ENCODE data around the gene DHRSX. TPM values are rescaled to one million over a fixed set of nuclear protein-coding genes. Genes with fewer than 3 reads are reported as not detected.
"Not testable (repeated sequence)": the region's sequence is repeated elsewhere in the genome, so short reads cannot be mapped to it uniquely, and the experiment has no call there.

The DHRSX gene
- total RNA-seq, 2 donors from 2014 or later, result 19.9 to 21.9 TPM

DNA sequence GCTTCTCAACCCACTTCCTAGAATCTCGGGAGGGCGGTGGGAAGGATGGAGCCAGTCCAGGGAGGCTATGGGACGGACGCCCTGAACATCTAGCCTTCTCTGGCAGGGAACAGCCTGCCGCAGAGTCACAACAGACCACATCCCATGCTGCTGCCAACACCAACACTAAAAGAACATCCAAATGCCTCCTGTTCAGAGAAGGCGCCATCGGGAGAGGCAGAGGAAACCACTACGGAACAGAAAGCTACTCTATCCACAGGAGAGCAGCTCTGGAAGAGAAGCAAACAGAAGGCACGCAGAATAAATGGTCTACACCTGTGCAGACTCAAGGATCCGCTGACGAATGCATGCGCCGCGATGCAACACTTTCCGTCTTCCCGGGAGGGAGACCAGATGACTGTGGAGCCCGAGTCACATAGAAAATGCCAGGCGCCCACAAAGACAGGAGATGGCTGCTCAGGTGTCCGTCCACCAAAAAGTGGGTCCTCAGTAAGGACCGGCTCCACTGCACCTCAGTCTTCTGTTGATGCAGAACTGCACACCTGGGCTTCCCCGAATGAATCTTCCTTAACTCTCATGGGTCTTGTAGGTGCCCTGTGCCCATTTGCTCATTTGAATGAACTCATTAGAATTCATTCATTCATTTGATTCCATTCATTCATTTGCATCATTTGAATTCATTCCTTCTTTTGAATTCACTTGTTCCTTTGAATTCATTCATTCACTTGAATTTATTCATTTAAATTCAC lies 217.5 kb downstream of the DHRSX start:
- TF ChIP-seq, protein P1, sequence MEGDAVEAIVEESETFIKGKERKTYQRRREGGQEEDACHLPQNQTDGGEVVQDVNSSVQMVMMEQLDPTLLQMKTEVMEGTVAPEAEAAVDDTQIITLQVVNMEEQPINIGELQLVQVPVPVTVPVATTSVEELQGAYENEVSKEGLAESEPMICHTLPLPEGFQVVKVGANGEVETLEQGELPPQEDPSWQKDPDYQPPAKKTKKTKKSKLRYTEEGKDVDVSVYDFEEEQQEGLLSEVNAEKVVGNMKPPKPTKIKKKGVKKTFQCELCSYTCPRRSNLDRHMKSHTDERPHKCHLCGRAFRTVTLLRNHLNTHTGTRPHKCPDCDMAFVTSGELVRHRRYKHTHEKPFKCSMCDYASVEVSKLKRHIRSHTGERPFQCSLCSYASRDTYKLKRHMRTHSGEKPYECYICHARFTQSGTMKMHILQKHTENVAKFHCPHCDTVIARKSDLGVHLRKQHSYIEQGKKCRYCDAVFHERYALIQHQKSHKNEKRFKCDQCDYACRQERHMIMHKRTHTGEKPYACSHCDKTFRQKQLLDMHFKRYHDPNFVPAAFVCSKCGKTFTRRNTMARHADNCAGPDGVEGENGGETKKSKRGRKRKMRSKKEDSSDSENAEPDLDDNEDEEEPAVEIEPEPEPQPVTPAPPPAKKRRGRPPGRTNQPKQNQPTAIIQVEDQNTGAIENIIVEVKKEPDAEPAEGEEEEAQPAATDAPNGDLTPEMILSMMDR (IDR thresholded peaks at IDR 0.05), result no peak
- Histone ChIP-seq H3K36me3 (no peaks in the 10 kb centered on the region), H3K9me3 (no peaks in the 10 kb centered on the region), H3K27ac (no peak overlapping the region), H3K4me1 (no peaks in the 10 kb centered on the region), H3K4me3 (no peak overlapping the region), H3K27me3 (no peaks in the 10 kb centered on the region)
- no peak for DNase-seq (ENCODE audit: low spot score)

DNA sequence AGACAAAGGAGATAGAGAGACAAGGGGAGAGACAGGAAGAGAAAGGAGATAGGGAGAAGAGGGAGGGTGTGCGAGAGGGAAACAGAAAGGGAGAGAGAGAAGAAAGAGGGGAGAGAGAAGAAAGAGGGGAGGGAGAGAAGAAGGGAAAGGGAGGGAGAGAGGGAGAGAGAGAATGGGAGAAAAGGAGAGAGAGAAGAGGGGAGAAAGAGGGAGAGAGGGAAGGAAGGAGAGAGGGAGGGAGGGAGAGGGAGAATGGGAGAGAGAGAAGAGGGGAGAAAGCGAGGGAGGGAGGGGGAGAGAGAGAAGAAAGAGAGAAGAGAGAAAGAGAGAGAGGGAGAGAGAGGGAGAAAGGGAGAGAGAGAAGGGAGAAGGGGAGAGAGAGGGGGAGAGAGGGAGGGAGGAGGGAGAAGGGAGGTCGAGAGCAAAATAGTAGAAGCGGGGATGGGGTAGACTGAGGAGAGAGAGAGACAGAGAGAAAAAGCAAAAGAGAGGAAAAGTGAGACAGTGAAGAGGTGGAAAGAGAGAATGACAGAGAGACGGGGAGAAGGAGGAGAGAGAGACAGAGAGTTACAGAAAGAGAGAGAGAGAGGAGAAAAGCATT lies 218.2 kb downstream of the DHRSX start:
- Histone ChIP-seq H3K4me1 (no peaks in the 10 kb centered on the region), H3K27me3 (no peaks in the 10 kb centered on the region)
- TF ChIP-seq, protein P1 (IDR thresholded peaks at IDR 0.05), result no peak

DNA sequence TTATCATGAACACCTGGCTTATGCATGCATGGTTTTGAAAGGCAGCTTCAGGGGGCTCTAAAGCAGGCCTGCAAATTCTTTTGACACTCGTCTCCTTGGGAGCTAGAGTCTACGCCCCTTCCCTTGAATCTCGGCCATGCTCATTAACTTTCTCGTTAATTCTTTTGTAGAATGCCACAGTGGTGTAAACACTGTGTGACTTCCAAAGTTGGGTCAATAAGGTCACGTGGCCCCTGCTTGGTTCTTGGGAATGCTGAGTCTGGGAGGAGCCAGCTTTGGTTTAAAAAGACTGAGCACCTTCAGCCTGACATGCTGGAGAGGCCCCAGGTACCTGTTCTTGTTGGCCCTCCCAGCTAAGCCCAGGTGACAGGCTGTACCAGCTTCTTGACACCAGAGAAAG lies 228.4 kb downstream of the DHRSX start:
- H3K36me3 ChIP-seq, result no peaks in the 10 kb centered on the region
- DNase-seq (ENCODE audit: low spot score), result no peak
- H3K4me1 ChIP-seq, result no peaks in the 10 kb centered on the region
- TF ChIP-seq, protein P1 (IDR thresholded peaks at IDR 0.05), result no peak
- H3K9me3 ChIP-seq, result no peaks in the 10 kb centered on the region
- H3K27ac ChIP-seq, result no peak overlapping the region
- H3K27me3 ChIP-seq, result no peaks in the 10 kb centered on the region
- H3K4me3 ChIP-seq, result no peak overlapping the region

More for the DNA sequence above, 218.2 kb downstream of the DHRSX start:
- no peaks in the 10 kb centered on the region for H3K9me3 ChIP-seq
- H3K27ac ChIP-seq, result no peak overlapping the region
- H3K4me3 ChIP-seq, result no peak overlapping the region
- no peaks in the 10 kb centered on the region for H3K36me3 ChIP-seq
- DNase-seq (ENCODE audit: low spot score), result no peak

DNA sequence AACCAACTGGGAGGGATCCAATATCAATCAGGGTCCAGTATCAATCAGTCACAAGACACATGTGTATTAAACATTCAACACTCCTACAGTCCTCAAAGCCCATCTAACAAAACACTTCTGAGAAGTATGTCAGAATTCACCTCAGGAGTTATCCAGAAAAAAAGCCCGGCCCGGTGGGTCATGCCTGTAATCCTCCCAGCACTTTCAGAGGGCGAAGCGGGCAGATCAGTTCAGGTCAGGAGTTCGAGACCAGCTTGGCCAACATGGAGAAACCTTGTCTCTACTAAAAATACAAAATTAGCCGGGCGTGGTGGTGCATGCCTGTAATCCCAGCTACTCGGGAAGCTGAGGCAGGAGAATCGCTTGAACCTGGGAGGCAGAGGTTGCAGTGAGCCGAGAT lies 229.2 kb downstream of the DHRSX start:
- not testable (repeated sequence) for H3K4me3 ChIP-seq; DNase-seq (ENCODE audit: low spot score); H3K36me3 ChIP-seq; H3K9me3 ChIP-seq; H3K4me1 ChIP-seq; H3K27ac ChIP-seq; H3K27me3 ChIP-seq

DNA sequence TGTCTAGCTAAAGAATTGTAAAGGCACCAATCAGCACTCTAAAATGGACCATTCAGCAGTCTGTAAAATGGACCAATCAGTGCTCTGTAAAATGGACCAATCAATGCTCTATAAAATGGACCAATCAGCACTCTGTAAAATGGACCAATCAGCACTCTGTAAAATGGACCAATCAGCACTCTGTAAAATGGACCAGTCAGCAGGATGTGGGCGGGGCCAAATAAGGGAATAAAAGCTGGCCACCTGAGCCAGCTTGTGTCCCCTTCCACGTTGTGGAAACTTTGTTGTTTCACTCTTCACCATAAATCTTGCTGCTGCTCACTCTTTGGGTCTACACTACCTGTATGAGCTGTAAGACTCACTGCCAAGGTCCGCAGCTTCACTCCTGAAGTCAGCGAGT lies 230.0 kb downstream of the DHRSX start:
- not testable (repeated sequence) for H3K9me3 ChIP-seq; H3K4me3 ChIP-seq; DNase-seq (ENCODE audit: low spot score); H3K27me3 ChIP-seq; H3K27ac ChIP-seq; H3K4me1 ChIP-seq; H3K36me3 ChIP-seq

DNA sequence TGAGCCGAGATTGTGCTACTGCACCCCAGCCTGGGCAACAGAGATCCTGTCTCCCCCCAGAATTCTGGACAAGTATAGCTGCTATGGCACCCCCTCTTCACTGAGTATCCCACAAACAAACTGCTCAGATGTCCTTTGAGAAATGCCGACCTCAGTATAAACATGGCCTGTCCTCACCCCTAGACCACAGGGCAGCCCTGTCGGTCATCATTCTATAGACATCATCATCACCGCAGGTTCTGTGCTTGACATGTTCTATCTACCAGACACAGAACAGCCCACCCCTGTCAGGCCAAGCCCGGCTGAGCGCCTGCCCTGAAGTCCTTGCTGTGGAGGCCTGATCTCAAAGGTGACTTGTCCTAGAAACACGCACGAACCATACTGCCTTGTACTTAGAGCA lies 232.9 kb downstream of the DHRSX start:
- no peaks in the 10 kb centered on the region for H3K27me3 ChIP-seq
- no peak for DNase-seq (ENCODE audit: low spot score)
- H3K4me1 ChIP-seq, result no peaks in the 10 kb centered on the region
- H3K27ac ChIP-seq, result no peak overlapping the region
- TF ChIP-seq, protein P1 (IDR thresholded peaks at IDR 0.05), result no peak
- no peaks in the 10 kb centered on the region for H3K36me3 ChIP-seq
- no peak overlapping the region for H3K4me3 ChIP-seq
- no peaks in the 10 kb centered on the region for H3K9me3 ChIP-seq

Measured in right atrium auricular region (tissue), 2 donors.